ENCODE results near the gene FGF7.

GRCh38 chr15:49379996-49380395 is 43.0 kb upstream of the FGF7 start:
- TF ChIP-seq, protein P1, sequence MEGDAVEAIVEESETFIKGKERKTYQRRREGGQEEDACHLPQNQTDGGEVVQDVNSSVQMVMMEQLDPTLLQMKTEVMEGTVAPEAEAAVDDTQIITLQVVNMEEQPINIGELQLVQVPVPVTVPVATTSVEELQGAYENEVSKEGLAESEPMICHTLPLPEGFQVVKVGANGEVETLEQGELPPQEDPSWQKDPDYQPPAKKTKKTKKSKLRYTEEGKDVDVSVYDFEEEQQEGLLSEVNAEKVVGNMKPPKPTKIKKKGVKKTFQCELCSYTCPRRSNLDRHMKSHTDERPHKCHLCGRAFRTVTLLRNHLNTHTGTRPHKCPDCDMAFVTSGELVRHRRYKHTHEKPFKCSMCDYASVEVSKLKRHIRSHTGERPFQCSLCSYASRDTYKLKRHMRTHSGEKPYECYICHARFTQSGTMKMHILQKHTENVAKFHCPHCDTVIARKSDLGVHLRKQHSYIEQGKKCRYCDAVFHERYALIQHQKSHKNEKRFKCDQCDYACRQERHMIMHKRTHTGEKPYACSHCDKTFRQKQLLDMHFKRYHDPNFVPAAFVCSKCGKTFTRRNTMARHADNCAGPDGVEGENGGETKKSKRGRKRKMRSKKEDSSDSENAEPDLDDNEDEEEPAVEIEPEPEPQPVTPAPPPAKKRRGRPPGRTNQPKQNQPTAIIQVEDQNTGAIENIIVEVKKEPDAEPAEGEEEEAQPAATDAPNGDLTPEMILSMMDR (IDR thresholded peaks at IDR 0.05): no peak
- no peak for TF ChIP-seq POLR2A (IDR thresholded peaks at IDR 0.05)
